AG04450 (cell line): Measurements from ENCODE around the gene KRT77. TPM values are rescaled to one million over a fixed set of nuclear protein-coding genes. Genes with fewer than 3 reads are reported as not detected.
A peak's percentile ranks its signal among the peaks of the same experiment; 100 is the strongest.

Experiments used
- CTCF ChIA-PET: fragments of 300-600, 350-600 bp; formaldehyde crosslinking; extraction: SDS; loops from one replicate; lab custom pipeline; 2022; ENCODE audit warnings: antibody characterized with exemption, inconsistent platforms; lab: Charles Lee
- POLR2A ChIA-PET: fragments of 350-600 bp; formaldehyde crosslinking; extraction: SDS; loops from one replicate; lab custom pipeline; 2021; ENCODE audit warnings: antibody characterized with exemption, inconsistent platforms; lab: Yijun Ruan, JAX
- DNase-seq: peaks from one replicate; pipeline ENCODE4 v3.0.0-alpha.2; 2011; ENCODE audit warnings: low read depth, low spot score
- H3K27ac ChIP-seq: one replicate; pipeline ENCODE4 v1.5.1; 2012; ENCODE audit warnings: low read depth, low read length, control low read depth
- H3K27me3 ChIP-seq: one replicate; pipeline ENCODE4 v1.6.0; 2012; ENCODE audit warnings: low read length; ENCODE audit not compliant: control insufficient read depth, insufficient read depth
- H3K4me3 ChIP-seq: 2 replicates; pipeline ENCODE4 v1.5.1; 2011; ENCODE audit warnings: mild to moderate bottlenecking, low read depth, low read length, control low read depth
- H3K9me3 ChIP-seq: 2 replicates; pipeline ENCODE4 v1.5.1; 2012; ENCODE audit warnings: low read length; ENCODE audit not compliant: control insufficient read depth, insufficient read depth
- polyA plus RNA-seq: library from polyadenylated mRNA; depleted of rRNA; stranded (reverse); fragments of >200 nt; gene quantifications from 2 replicates; pipeline ENCODE4 v1.2.3, GENCODE V29; 2011
- TF ChIP-seq, protein P1 (sequence below): IDR thresholded peaks from 2 replicates; pipeline ENCODE4 v1.5.1; 2011; ENCODE audit warnings: low read depth, low read length, control low read depth, inconsistent platforms

Gene KRT77
- polyA plus RNA-seq, 1 experiment: not detected

DNA sequence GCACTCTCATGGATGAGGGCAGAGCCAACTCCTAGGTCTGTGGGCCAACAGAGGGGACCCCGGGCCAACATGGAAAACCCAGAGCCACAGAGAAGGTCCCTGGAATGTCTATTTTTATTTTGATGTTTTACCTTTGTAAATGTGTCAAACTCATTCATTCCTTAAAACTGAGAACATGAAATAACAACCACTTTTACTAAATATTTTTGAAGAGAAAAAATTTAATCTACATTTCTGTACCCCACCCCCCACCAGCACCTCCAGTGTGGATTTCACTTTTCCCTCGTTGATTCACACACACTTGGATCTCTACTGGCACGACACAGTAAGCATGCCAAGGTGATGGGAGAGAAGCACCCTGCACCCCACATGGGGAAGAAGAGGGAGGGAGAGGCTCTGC, 6.7 kb downstream of the KRT77 start:
- POLR2A ChIA-PET: interaction anchor here (0.7 kb wide), 1 partner anchor 234 kb away, joined by 4 read pairs; no protein-coding TSS in a partner anchor
- Histone ChIP-seq H3K27me3 (peaks cover 20% of the 10 kb centered on the region), H3K9me3 (no peaks in the 10 kb centered on the region; the same call in 1 of the 2 replicates), H3K27ac (no peak overlapping the region), H3K4me3 (no peak overlapping the region)
- no peak for DNase-seq
- TF ChIP-seq, protein P1, sequence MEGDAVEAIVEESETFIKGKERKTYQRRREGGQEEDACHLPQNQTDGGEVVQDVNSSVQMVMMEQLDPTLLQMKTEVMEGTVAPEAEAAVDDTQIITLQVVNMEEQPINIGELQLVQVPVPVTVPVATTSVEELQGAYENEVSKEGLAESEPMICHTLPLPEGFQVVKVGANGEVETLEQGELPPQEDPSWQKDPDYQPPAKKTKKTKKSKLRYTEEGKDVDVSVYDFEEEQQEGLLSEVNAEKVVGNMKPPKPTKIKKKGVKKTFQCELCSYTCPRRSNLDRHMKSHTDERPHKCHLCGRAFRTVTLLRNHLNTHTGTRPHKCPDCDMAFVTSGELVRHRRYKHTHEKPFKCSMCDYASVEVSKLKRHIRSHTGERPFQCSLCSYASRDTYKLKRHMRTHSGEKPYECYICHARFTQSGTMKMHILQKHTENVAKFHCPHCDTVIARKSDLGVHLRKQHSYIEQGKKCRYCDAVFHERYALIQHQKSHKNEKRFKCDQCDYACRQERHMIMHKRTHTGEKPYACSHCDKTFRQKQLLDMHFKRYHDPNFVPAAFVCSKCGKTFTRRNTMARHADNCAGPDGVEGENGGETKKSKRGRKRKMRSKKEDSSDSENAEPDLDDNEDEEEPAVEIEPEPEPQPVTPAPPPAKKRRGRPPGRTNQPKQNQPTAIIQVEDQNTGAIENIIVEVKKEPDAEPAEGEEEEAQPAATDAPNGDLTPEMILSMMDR: no peak
- CTCF ChIA-PET: no interaction called here

DNA sequence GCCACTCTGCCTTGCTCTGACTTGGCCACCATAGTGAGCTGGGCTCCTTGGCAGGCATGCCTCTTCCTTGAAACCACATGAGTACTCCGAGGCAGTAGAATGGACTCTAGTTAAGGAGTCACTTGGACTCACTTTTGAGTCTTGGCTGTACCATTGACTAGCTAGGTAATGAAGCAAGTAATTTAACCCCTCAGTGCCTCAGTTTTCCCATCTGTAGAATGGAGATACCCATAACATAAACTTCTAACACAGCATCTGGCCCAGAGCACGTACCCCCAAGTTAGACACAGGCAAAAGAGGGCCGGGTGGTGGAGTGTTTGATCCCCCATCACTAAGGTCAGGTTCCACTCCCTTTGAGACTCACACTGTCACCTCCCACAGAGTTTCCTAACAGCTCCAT, 8.3 kb downstream of the KRT77 start:
- TF ChIP-seq, protein P1: no peak
- H3K9me3 ChIP-seq: no peaks in the 10 kb centered on the region; the same call in 1 of the 2 replicates
- no peak for DNase-seq
- peaks cover 34% of the 10 kb centered on the region for H3K27me3 ChIP-seq
- CTCF ChIA-PET: interaction anchor here (0.5 kb wide), 1 partner anchor 172 kb away, joined by 4 read pairs; no protein-coding TSS in a partner anchor
- POLR2A ChIA-PET: no interaction called here
- H3K27ac ChIP-seq: no peak overlapping the region
- no peak overlapping the region for H3K4me3 ChIP-seq

DNA sequence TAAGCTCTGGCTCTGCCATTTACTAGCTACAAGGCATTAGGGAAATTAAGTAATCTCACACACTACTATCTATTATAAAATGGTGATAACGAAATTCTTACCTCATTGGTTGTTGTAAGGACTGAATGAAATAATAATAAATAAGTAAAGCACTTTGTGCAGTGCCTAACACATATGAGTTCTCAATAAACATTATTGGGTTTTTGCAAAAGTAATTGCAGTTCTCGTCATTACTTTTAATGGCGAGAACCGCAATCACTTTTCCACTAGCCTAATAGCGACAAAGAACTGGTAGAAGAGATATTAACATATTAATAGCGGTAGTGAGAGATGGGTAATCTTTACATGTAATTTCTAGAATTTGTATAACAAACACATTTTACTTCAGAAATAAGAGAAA, 9.2 kb downstream of the KRT77 start:
- ChIA-PET CTCF (no interaction called here), POLR2A (no interaction called here)
- Histone ChIP-seq H3K9me3 (no peaks in the 10 kb centered on the region; the same call in 1 of the 2 replicates), H3K27ac (no peak overlapping the region), H3K27me3 (peaks cover 39% of the 10 kb centered on the region), H3K4me3 (no peak overlapping the region)
- no peak for DNase-seq
- TF ChIP-seq, protein P1: no peak

DNA sequence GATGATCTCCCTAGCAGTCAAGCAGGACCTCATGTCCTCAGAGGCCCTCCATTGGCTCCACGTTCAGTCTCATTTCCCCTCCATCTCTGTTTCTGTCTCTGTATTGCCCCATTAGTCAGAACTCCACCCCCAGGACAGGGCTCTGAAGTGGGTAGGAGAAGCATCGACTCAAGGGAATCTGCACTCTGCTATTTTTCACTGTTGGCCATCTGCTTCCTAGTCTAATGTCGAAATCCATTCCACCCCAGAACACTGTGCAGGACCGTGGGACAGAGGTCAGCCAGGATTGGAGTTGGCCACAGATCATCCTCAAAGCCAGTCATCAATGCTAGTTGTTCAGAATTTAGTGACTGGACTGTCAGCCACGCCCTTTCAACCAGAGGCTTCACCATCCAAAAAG, 10.1 kb downstream of the KRT77 start:
- ChIA-PET POLR2A (no interaction called here), CTCF (interaction anchor here (1.4 kb wide), 1 partner anchor 177 kb away, joined by 5 read pairs; no protein-coding TSS in a partner anchor)
- H3K27ac ChIP-seq: no peak overlapping the region
- TF ChIP-seq, protein P1: no peak
- no peak for DNase-seq
- H3K27me3 ChIP-seq: peaks cover 39% of the 10 kb centered on the region
- no peaks in the 10 kb centered on the region; the same call in 1 of the 2 replicates for H3K9me3 ChIP-seq
- no peak overlapping the region for H3K4me3 ChIP-seq

DNA sequence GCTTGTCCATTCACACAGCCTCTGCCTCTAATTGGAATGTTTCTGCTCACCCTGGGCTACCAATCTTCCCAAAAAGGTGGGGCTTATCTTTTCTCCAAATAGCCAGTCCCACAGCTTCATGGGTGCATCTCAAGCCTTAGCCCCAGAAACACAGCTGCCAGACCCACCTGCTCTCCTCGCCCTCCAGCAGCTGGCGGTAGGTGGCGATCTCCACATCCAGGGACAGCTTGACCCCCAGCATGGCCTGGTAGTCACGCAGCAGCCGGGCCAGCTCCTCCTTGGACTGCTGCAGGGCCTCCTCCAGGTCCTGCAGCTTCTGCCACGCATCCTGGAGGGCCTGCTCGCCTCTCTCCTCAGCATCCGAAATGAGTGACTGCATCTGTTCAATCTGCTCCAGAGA, 11.1 kb downstream of the KRT77 start:
- Histone ChIP-seq H3K9me3 (no peaks in the 10 kb centered on the region; the same call in 1 of the 2 replicates), H3K27ac (no peak overlapping the region), H3K4me3 (no peak overlapping the region), H3K27me3 (peaks cover 39% of the 10 kb centered on the region)
- CTCF ChIA-PET: interaction anchor here (1.4 kb wide), 1 partner anchor 178 kb away, joined by 5 read pairs; no protein-coding TSS in a partner anchor
- TF ChIP-seq, protein P1: 0 out of 2 replicates have a peak, but pooled peaks have one; percentile 18
- DNase-seq: no peak
- POLR2A ChIA-PET: no interaction called here
